ENCODE results near the gene GPR87. TPM values are rescaled to one million over a fixed set of nuclear protein-coding genes. Genes with fewer than 3 reads are reported as not detected.

GPR87 gene
- total RNA-seq, 1 experiment from 2014 or later = not detected

GRCh38 chr3:151297429-151297828, 19.2 kb downstream of the GPR87 start:
- no peaks in the 10 kb centered on the region for H3K9me3 Mint-ChIP-seq
- TF ChIP-seq ZBTB21 (CRISPR knock-in tag; IDR thresholded peaks at IDR 0.05; ENCODE audit: borderline replicate concordance) (no peak), NR1H2 (CRISPR knock-in tag; IDR thresholded peaks at IDR 0.05) (no peak), E2F5 (CRISPR knock-in tag; IDR thresholded peaks at IDR 0.05) (no peak), SMAD3 (CRISPR knock-in tag; IDR thresholded peaks at IDR 0.05; ENCODE audit: borderline replicate concordance) (no peak), KAT7 (CRISPR knock-in tag; IDR thresholded peaks at IDR 0.05; ENCODE audit: borderline replicate concordance) (no peak), SP1 (CRISPR knock-in tag; conservative IDR thresholded peaks at IDR 0.05) (no peak), ZNF138 (CRISPR knock-in tag; conservative IDR thresholded peaks at IDR 0.05) (no peak), ZMAT4 (CRISPR knock-in tag; IDR thresholded peaks at IDR 0.05) (no peak), ZNF671 (CRISPR knock-in tag; IDR thresholded peaks at IDR 0.05) (no peak), ZNF121 (CRISPR knock-in tag; IDR thresholded peaks at IDR 0.05) (no peak), TP53 (CRISPR knock-in tag; IDR thresholded peaks at IDR 0.05) (no peak), RELA (CRISPR knock-in tag; IDR thresholded peaks at IDR 0.05; ENCODE audit: borderline replicate concordance) (no peak), AFF4 (CRISPR knock-in tag; IDR thresholded peaks at IDR 0.05; ENCODE audit: borderline replicate concordance) (no peak)
- H3K27me3 Mint-ChIP-seq (ENCODE audit: low read depth) = no peaks in the 10 kb centered on the region
- no peaks in the 10 kb centered on the region for H3K36me3 Mint-ChIP-seq
- no peak overlapping the region for H3K27ac Mint-ChIP-seq
- no peak for ATAC-seq
- H3K4me1 Mint-ChIP-seq = peaks cover 11% of the 10 kb centered on the region
- no peak overlapping the region for H3K4me3 Mint-ChIP-seq
- POLR2A ChIA-PET = no interaction called here
- CTCF ChIA-PET = interaction anchor here (1.0 kb wide), 1 partner anchor 129 kb away, joined by 3 read pairs; no protein-coding TSS in a partner anchor
- no peak for DNase-seq (ENCODE audit: low spot score)

DNA sequence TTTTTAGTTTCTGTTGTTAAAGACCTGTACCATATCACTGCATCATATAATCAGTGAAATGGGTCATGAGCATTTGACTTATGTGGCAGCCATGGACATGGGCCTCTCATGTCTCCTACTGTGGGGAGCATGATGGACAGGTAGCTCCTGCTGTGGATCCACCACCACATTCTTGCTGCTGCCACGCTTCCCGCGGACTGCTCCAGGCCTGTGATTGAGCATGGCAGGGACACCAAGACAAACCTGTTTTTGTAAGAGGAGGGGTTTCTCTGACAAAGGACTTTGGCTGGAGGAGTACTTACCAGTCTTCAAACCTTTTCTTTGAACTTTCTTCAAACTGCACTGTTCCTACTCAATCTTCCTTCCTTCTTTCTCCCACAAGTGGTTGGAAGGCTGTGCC, 20.4 kb downstream of the GPR87 start:
- Mint-ChIP-seq H3K9me3 (no peaks in the 10 kb centered on the region), H3K4me3 (no peak overlapping the region), H3K27ac (no peak overlapping the region), H3K36me3 (no peaks in the 10 kb centered on the region), H3K4me1 (peaks cover 11% of the 10 kb centered on the region), H3K27me3 (ENCODE audit: low read depth) (no peaks in the 10 kb centered on the region)
- CTCF ChIA-PET = interaction anchor here (1.0 kb wide), 1 partner anchor 31 kb away, joined by 5 read pairs; no protein-coding TSS in a partner anchor
- no peak for DNase-seq (ENCODE audit: low spot score)
- ATAC-seq = no peak
- no peak for TF ChIP-seq CREB1 (CRISPR knock-in tag; IDR thresholded peaks at IDR 0.05)
- peak; percentile 74 for TF ChIP-seq PRDM15 (CRISPR knock-in tag; IDR thresholded peaks at IDR 0.05)
- TF ChIP-seq CBFB (CRISPR knock-in tag; IDR thresholded peaks at IDR 0.05; ENCODE audit: low read depth) = no peak
- POLR2A ChIA-PET = no interaction called here
